HG02938 (cell line): ENCODE measurements around the gene CGB1.

Experiments
- ATAC-seq: cut with Tn5 transposase; IDR thresholded peaks from one replicate; pipeline ENCODE4 v1.9.1; 2021; ENCODE audit warnings: mild to moderate bottlenecking, moderate library complexity; ENCODE audit not compliant: unreplicated experiment

The CGB1 gene

DNA sequence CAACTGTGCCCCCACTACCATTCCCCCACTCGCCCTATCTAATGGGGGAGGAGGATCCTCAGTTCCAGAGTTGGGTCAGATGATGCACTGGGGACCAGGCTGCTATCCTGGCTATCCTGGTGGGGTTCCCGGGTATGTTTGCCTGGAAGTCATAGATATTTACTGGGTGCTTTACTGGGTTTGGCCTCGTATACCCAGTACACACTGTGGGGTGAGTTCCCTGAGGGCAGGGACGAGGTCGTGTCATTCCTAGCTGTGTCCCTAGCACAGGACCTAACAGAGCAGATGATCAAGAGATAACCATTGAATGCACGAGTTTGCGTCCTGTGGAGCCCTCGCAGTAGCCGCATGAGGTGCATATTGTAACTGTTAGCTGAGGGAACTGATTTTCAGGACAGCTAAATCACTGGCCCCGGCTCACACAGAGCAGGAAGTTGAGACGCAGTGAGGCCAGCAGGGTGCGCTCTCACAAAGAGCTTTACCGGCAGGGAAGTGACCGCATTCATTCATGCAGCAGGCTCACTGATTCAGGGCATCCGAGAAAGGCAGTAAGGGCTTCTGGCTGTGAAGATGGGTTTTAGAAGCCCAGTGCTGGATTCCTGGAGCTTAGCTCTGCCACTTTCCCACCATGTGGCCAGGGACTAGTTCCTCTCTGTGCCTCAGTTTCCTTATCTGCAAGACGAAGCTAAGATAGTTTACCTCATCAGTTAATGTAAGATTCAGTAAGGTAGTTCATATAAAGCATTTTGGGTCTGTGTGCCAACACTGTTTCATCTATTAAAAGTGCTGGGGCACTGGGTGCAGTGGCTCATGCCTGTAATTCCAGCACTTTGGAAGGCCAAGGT is 37.0 kb downstream of the CGB1 start:
- ATAC-seq: no peak

DNA sequence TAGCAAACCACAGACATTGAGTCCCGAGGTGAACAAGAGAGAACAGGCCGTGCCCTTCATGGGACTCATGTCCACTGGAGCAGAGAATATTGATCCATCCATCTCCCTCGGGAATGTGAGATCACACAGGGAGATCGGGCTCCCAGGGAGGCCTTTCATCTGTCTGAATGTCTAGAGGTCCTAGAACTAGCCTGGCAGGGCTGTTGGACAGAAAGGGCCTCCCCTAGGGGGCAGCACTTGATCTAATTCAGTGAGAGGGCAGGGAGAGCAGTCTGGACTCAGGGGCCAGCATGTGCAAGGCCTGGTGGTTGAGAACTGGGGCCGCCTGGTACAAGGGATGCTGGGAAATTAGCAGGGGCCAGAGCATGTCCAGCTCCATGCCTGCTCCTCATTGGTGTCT is 38.7 kb downstream of the CGB1 start:
- no peak for ATAC-seq

DNA sequence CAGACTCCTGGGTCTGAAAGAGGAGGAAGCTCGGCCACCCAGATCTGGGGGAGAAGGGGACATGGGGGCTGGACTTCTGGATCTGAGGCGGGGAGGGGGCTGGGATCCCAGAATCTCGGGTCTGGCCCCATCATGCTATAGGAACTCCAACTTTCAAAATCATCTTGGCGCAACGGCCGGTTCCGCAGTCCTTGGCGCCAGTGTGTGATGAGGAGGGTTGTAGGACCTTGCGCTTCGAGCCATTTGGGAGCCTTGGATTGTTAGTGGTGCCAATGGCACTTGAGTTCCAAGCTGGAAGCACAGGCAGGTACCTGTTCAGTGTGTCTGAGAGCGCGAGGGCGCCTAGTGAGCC is 42.7 kb downstream of the CGB1 start:
- no peak for ATAC-seq

DNA sequence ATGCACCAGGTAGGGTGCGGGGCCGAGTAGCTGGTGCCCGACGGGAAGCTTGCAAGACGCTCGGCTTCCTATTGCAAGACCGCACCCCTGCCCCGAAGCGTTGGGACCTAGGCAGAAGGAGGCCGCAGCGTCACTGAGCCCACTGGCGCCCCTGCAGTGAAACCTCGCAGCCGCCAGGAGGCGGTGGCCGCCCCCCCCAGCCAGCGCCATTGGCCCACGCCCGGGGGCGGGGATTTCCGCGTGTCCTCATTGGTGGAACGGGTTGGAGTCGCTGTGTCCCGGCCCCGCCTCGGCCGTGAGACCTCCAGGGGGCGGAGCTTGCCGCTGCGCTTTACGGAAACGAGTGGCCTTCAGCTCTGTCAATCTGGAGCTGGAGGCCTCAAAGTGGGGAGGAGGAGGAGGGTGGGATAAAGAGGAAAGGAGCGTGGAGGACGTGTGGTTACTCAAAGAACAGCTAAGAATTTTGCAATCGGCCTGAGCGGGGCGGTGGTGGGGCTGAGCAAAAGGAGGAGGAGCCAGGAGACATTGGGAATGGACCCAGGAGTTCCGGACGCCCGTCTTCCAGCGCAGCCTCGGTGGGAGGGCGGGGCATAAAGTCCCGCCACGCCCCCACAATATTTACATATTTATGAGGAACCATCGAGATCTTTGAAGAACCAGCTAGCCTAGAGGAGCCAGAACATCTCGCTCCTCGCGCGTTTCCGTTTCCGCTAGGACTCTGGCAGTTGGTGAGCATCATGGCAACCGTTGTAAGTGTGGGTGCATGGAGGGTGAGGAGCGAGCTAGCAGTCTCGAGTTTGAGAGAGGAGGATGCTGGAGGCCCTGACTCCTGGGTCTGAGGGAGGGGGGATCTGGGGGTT is 43.3 kb downstream of the CGB1 start, which contains the start of the genes GYS1 and RUVBL2:
TSS of gene GYS1 (minus strand) at position 135 of the 860 bp plus-strand sequence. CDS start 197 bp downstream, outside the sequence.
TSS of gene RUVBL2 (plus strand) at position 713 of the 860 bp plus-strand sequence. CDS start at position 738, 25 bp downstream.
- peak; percentile 87 for ATAC-seq

DNA sequence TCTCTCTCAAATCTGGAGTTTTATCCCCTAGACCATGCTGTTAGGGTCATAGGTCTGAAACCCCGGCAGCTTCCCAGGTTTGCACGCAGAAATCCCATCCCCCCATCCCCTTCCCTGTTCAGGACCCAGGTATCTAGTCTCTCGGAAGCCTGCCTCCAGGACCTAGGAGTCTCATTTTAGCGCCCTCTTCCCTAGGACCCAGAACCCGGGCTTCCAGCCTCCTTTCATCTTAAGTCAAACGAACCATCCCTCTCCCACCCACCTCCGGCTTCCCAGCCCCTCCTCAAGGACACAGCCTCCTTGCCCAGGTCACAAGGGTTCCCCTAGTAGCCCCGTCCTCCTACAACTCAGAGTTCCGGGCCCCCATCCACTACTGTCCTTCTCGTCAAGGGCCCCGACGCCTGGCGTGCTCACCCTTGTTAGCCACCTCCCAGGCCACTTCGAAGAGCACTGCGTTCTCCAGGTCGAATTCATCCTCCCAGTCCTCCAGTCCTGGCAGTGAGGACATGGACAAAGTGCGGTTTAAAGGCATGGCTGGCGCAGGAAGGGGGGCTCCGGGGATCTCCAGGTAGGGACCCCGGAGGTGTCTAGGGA is 44.0 kb downstream of the CGB1 start:
- peak; percentile 6 for ATAC-seq

DNA sequence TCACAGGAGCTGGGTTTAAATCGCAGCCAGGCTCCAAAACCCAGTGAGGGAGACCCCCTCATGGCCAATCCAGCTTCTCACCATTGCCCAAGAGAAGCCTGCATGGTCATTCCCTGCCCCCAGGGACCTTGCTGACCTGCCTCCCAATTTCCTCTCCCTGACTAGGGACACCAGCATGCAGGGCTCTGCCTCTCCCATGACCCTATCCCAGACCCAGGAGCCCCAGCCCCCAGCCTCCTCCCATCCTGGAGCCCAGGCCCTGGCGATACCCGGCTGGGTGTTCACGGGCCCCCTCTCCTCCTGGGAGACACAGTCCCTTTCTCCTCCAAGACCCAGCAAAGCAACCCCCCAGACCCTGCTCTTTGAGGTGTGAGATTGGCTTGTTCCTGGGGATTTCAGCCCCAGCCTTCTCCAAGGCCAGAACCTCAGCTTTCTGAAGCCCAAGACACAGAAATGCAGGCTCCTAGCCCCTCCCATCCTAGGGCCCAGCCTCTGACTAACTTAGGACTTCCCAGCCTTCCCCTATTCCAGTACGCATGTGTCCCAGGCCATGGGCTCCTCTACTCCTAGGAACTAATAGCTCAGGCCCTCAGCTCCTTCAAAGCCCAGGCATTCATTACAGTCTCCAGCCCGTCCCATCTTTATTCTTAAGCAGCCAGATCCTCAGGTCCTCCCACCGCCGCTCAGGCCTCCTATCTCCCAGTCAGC is 44.7 kb downstream of the CGB1 start:
- no peak for ATAC-seq

DNA sequence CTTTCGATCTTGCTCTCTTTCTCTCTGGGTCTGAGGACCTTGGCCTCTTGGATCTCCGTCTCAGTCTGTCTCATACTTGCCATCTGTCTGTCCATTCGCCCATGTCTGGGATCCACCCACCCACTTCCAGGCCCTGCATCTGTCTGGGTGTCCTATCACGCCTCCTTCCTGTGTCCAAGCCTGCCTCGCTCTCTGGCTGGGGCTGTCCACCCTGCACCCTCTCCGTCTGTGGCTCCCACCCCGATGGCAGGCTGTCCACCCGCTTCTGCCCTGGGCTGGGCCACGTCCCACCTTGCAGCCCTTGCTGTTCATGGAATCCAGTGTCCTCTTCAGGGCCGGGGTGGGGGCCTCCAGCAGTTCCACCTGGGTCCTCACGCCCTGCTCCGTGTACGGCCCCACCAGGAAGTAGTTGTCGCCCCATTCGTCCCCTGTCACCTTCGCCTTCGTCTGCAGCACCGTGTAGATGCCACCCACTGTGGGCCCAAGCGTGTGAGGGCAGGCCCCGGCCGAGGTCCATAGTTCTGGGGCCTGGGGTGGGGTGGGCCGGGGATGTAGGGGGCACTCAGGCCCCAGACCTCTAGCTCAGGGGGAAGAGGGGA is 45.6 kb downstream of the CGB1 start:
- ATAC-seq: no peak

DNA sequence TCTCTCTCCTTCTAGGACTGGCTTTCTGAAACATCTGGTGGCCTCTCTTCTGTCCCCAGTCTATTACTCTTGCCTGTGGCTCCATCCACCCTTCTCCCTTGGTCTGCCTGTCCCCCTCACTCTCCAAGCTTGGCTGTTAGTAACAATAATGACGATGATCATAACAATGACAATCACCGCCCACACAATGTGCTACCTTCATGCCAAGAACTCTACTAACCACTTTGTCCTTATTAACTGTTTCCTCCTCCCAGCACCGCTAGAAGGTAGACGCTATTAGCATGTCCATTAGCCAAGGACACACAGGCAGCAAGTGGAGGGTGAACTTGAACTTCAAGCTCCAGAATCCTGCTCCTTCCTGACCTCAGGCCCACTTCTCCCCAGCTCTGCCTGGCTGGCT is 46.3 kb downstream of the CGB1 start:
- no peak for ATAC-seq

DNA sequence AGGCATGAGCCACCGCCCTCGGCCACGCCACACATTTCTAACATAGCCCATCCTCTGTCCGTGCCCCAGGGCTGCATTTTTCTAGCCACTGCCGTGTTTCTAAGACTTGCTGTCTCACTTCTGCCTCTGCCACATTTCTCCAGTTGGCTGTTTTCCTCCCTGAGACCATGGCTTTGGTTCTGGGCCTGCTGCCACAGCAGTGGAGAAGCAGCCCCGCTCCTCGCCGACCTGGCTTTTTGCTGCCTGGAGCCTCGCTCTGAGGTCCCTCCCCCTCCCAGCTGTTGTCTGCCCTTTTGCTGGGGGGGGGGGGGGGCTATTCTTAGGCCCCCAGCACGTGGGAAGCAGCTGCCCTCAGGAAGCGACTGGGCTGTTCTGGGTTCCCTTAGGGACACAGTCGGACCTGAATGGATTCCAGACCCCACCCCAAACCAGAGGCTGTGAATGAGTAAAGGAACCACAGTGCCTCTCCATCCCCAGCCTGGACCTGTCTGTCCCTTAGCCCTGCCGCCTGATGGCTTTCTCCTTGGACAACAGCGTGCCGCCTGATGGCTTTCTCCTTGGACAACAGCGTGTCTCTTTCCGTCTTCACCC is 46.9 kb downstream of the CGB1 start:
- ATAC-seq: no peak

DNA sequence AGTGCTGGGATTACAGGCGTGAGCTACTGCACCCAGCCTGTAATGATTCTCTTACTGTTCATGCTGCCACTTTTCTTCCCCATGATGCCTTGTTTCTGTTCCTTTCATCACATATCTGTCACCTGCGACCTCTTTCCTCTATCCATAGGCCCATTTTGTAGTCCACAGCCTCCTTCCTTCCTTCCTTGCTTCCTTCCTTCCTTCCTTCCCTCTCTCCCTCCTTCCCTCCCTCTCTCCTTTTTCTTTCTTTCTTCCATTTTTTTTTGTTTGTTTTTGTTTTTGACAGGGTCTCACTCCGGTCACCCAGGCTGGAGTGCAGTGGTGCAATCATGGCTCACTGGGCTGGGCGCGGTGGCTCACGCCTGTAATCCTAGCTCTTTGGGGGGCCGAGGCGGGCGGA is 47.8 kb downstream of the CGB1 start:
- ATAC-seq: no peak

DNA sequence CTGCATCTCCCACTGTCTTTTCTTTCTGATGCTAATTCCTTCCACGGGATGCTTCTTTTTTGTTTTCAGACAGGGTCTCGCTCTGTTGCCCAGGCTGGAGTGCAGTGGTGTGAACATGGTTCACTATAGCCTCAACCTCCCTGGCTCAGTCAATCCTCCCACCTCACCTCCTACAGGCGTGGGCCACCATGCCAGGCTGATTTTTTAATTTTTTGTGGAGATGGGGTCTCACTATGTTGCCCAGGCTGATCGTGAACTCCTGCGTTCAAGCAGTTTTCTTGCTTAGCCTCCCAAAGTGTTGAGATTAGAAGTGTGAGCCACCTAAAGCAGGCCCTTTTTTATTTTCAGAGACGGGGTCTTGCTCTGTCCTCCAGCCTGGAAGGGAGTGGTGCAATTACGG is 48.4 kb downstream of the CGB1 start:
- ATAC-seq: no peak

DNA sequence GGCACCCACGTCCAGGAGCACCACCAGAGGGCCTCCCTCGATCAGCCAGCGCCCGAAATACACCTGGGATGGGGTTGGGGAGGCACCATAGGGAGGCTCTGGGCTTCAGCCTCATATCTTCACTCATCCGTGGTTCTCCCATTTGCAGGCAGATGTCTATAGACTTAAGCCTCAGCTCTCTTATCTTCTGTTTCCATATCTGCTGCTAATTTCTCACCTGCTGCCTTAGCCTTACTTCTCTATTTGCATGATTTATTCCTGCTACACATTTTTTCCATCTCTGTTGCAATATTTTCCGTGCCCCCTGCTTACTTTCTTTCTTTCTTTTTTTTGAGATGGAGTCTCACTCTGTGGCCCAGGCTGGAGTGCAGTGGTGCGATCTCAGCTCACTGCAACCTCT is 49.4 kb downstream of the CGB1 start:
- ATAC-seq: no peak

DNA sequence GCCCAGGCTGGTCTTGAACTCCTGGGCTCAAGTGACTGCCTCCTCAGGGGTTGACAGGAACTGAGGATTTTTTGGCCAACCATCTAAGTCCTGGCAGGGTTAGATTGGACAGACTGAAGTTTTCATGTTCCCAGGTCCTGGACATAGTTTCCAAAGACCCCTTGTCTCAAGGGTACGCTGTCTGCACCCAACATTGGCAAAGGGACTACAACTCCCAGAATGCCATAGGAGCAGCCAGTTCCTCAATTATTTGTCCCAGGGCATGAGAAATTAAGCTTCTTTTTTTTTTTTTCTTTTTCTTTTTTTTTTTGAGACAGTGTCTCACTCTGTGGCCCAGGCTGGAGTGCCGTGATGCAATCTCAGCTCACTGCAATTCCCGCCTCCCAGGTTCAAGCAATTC is 50.5 kb downstream of the CGB1 start:
- no peak for ATAC-seq

DNA sequence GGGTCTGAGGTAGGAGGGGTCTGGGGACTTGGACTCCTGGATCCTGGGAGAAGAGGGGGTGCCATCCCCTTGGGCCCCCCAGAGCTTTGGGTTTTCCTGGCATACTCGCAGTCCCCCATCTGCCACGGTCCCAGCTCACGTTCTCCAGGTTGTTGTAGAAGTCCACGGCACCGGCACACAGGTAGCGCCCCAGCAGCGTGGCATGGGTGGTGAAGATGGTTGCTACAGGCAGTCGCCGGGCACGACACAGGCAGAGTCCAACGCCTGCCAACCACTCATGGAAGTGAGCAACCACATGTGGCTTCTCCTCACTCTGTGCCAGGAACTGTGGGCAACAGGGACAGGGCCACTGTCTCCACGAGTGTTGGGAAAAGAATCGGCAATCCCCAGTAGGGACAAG is 51.0 kb downstream of the CGB1 start:
- no peak for ATAC-seq
